Measurements from ENCODE around the gene FOXRED1.
"Not testable (repeated sequence)": the region's sequence is repeated elsewhere in the genome, so short reads cannot be mapped to it uniquely, and the experiment has no call there.

Gene FOXRED1

GRCh38 chr11:126277322-126277721 is 8.4 kb downstream of the FOXRED1 start:
- no peak for DNase-seq (ENCODE audit: low read depth in 2 of 3, low spot score in 1 of 3)

- DNase-seq (ENCODE audit: low read depth in 2 of 3, low spot score in 1 of 3), result no peak
These were observed 8.8 kb downstream of the FOXRED1 start for GRCh38 chr11:126277780-126278179.

GRCh38 chr11:126279191-126279590 is 10.2 kb downstream of the FOXRED1 start:
- no peak for DNase-seq (ENCODE audit: low read depth in 2 of 3, low spot score in 1 of 3)

GRCh38 chr11:126280595-126280994 is 11.6 kb downstream of the FOXRED1 start:
- DNase-seq (ENCODE audit: low read depth in 2 of 3, low spot score in 1 of 3), result no peak

- no peak for DNase-seq (ENCODE audit: low read depth in 2 of 3, low spot score in 1 of 3)
These were observed 12.3 kb downstream of the FOXRED1 start for GRCh38 chr11:126281245-126281644.

- DNase-seq (ENCODE audit: low read depth in 2 of 3, low spot score in 1 of 3), result no peak
These were observed 12.8 kb downstream of the FOXRED1 start for GRCh38 chr11:126281666-126282175.

- no peak for DNase-seq (ENCODE audit: low read depth in 2 of 3, low spot score in 1 of 3)
These were observed 13.4 kb downstream of the FOXRED1 start for GRCh38 chr11:126282361-126282735.

GRCh38 chr11:126282736-126283591 is 14.0 kb downstream of the FOXRED1 start, which contains the start of gene TIRAP:
TSS of gene TIRAP (plus strand) at chr11:126283093. CDS start at chr11:126290895, 7,802 bp downstream.
- DNase-seq (ENCODE audit: low read depth in 2 of 3, low spot score in 1 of 3), result peak in 1 of 3 donors; percentile 30

GRCh38 chr11:126284829-126285228 is 15.9 kb downstream of the FOXRED1 start:
- peak; percentile 83 to 89 (median 84) for DNase-seq (ENCODE audit: low read depth in 2 of 3, low spot score in 1 of 3)

- DNase-seq (ENCODE audit: low read depth in 2 of 3, low spot score in 1 of 3), result no peak
These were observed 19.3 kb downstream of the FOXRED1 start for GRCh38 chr11:126288237-126288636.

- DNase-seq (ENCODE audit: low read depth in 2 of 3, low spot score in 1 of 3), result no peak
These were observed 21.9 kb downstream of the FOXRED1 start for GRCh38 chr11:126290887-126291286.

- DNase-seq (ENCODE audit: low read depth in 2 of 3, low spot score in 1 of 3), result no peak
These were observed 24.8 kb downstream of the FOXRED1 start for GRCh38 chr11:126293726-126294125.

GRCh38 chr11:126297004-126297403 is 28.1 kb downstream of the FOXRED1 start:
- no peak for DNase-seq (ENCODE audit: low read depth in 2 of 3, low spot score in 1 of 3)

GRCh38 chr11:126303623-126304456 is 34.9 kb downstream of the FOXRED1 start, which contains the start of gene DCPS:
TSS of gene DCPS (plus strand) at chr11:126304060. CDS start at chr11:126304081, 21 bp downstream.
- peak; percentile 75 to 83 (median 82) for DNase-seq (ENCODE audit: low read depth in 2 of 3, low spot score in 1 of 3)

- DNase-seq (ENCODE audit: low read depth in 2 of 3, low spot score in 1 of 3), result no peak
These were observed 35.6 kb downstream of the FOXRED1 start for GRCh38 chr11:126304457-126305075.

GRCh38 chr11:126305699-126306098 is 36.7 kb downstream of the FOXRED1 start:
- no peak for DNase-seq (ENCODE audit: low read depth in 2 of 3, low spot score in 1 of 3)

GRCh38 chr11:126307706-126308105 is 38.8 kb downstream of the FOXRED1 start:
- DNase-seq (ENCODE audit: low read depth in 2 of 3, low spot score in 1 of 3), result no peak

- DNase-seq (ENCODE audit: low read depth in 2 of 3, low spot score in 1 of 3), result no peak
These were observed 39.3 kb downstream of the FOXRED1 start for GRCh38 chr11:126308271-126308671.

- not testable (repeated sequence) for DNase-seq (ENCODE audit: low read depth in 2 of 3, low spot score in 1 of 3)
These were observed 39.8 kb downstream of the FOXRED1 start for GRCh38 chr11:126308771-126309170.

GRCh38 chr11:126310200-126310991 is 41.4 kb downstream of the FOXRED1 start:
- DNase-seq (ENCODE audit: low read depth in 2 of 3, low spot score in 1 of 3), result peak in 1 of 3 donors; percentile 42

All from stimulated activated CD4-positive, alpha-beta T cell treated with anti-CD3 and anti-CD28 coated beads, Interleukin-12 subunit alpha, Interleukin-12 subunit beta, amount 100 ng/mL, for 48 hours (primary cell).